ENCODE measurements around the gene CD7. TPM values are rescaled to one million over a fixed set of nuclear protein-coding genes. Genes with fewer than 3 reads are reported as not detected.

Gene CD7
- total RNA-seq, 1 donor from 2014 or later, result 1.4 TPM

DNA sequence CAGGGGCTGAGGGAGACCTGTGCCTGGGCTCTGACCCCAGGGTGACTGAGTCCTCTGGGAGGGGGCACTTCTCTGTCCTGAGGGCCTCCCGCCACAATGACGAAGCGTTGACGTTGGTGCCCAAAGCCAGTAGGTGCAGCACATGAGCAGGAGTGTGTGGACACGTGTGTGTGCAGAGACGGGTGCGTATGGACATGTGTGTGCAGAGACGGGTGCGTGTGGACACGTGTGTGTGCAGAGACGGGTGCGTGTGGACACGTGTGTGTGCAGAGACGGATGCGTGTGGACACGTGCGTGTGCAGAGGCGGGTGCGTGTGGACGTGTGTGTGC, 726 bp upstream of the CD7 start:
- Mint-ChIP-seq H3K9me3 (no peaks in the 10 kb centered on the region), H3K27me3 (peaks cover 3% of the 10 kb centered on the region), H3K4me1 (ENCODE audit: unreplicated experiment) (peaks cover 6% of the 10 kb centered on the region), H3K4me3 (no peak overlapping the region), H3K27ac (no peak overlapping the region), H3K36me3 (no peaks in the 10 kb centered on the region)
- DNase-seq (ENCODE audit: extremely low spot score, unreplicated experiment), result no peak
- no peak for TF ChIP-seq CTCF (conservative IDR thresholded peaks at IDR 0.05)

GRCh38 chr17:82316651-82317393, 586 bp downstream of the CD7 start:
- H3K36me3 Mint-ChIP-seq, result no peaks in the 10 kb centered on the region
- DNase-seq (ENCODE audit: extremely low spot score, unreplicated experiment), result no peak
- peaks cover 6% of the 10 kb centered on the region for H3K4me1 Mint-ChIP-seq (ENCODE audit: unreplicated experiment)
- H3K27ac Mint-ChIP-seq, result no peak overlapping the region
- peaks cover 3% of the 10 kb centered on the region for H3K27me3 Mint-ChIP-seq
- no peak overlapping the region for H3K4me3 Mint-ChIP-seq
- no peak for TF ChIP-seq CTCF (conservative IDR thresholded peaks at IDR 0.05)
- no peaks in the 10 kb centered on the region for H3K9me3 Mint-ChIP-seq

GRCh38 chr17:82315703-82316358, 1.6 kb downstream of the CD7 start:
- Mint-ChIP-seq H3K4me3 (no peak overlapping the region), H3K4me1 (ENCODE audit: unreplicated experiment) (peaks cover 6% of the 10 kb centered on the region), H3K36me3 (no peaks in the 10 kb centered on the region), H3K9me3 (no peaks in the 10 kb centered on the region), H3K27ac (no peak overlapping the region), H3K27me3 (no peaks in the 10 kb centered on the region)
- TF ChIP-seq CTCF (conservative IDR thresholded peaks at IDR 0.05), result no peak
- no peak for DNase-seq (ENCODE audit: extremely low spot score, unreplicated experiment)

DNA sequence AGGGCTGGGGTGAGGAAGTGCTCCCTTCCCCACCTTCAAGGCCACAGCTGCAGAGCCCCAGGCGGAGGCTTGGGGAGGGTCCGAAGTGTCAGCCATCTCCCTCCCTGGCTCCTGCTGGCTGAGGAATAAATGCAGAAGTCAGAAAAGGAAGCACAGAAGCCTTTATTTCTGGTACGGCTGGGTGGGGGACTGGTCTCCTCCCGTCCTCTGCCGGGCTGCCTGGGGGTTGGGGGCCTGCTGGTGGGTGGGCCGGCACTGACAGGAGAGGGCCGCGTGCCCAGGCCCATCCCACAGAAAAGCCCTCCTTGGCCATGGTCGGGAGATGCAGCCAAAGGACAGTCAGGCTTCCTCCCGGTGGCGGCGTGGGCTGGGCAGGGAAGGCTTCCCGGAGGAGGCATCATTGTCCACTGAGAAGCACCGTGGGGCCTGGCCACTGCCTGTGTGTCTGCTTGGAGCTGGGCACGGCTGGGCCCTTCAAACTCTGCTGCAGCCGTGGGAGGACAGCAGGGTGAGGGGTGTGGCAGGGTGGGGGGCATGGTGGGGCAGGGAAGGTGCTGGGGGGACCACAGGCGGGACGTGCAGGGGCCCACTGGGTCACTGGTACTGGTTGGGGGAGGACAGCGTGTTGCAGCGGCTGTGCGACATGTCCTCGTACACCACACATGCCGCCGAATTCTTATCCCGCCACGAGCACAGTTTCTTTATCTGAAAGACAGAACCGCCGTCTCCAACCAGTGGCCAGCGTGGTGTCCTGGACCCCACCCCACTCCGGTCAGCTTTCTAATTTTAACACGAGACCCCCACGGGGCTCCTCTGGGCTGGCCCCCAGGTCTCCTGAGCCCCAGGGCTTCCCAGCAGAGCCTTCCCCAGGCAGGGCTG, 2.4 kb downstream of the CD7 start:
- no peak for TF ChIP-seq CTCF (conservative IDR thresholded peaks at IDR 0.05)
- Mint-ChIP-seq H3K9me3 (no peaks in the 10 kb centered on the region), H3K27ac (no peak overlapping the region), H3K4me3 (no peak overlapping the region), H3K27me3 (peaks cover 4% of the 10 kb centered on the region), H3K4me1 (ENCODE audit: unreplicated experiment) (peaks cover 6% of the 10 kb centered on the region), H3K36me3 (no peaks in the 10 kb centered on the region)
- DNase-seq (ENCODE audit: extremely low spot score, unreplicated experiment), result no peak

DNA sequence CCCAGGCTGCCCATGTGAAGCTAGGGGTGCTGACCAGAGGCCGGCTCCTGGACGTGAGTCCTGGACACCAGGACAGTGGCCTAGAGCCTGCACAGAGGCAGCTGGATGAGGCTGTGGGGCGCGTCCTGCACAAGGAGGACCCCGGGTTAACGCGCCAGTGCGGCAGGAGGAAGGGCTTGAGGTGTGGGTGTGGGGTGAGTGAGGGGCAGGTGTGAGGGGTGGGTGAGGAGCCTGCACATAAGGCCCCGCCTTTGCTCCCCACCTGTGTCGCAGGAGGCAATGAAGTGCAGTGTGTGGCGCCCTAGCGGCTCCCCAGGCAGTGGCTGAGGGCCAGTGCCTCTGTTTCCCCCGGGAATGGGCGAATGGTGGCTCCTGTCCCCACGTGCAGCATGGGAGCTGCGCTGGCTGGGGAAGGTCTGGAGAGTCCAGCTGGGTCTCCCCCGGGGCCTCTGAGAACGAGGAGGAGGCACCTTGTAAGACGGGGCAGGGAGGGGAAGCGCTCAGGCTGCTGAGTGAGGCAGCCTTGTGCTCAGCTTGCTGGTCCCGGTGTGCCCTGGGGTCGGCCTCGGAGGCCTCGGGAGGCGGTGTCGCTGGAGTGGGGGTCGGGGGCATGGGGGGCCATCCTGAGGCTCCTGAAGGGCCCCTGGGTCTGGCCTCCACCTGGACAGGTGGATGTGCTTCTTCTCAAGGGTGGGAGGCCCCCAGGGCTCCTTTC, 3.2 kb downstream of the CD7 start:
- H3K4me3 Mint-ChIP-seq, result no peak overlapping the region
- H3K4me1 Mint-ChIP-seq (ENCODE audit: unreplicated experiment), result peaks cover 6% of the 10 kb centered on the region
- H3K36me3 Mint-ChIP-seq, result no peaks in the 10 kb centered on the region
- no peak overlapping the region for H3K27ac Mint-ChIP-seq
- peaks cover 4% of the 10 kb centered on the region for H3K27me3 Mint-ChIP-seq
- no peak for TF ChIP-seq CTCF (conservative IDR thresholded peaks at IDR 0.05)
- no peaks in the 10 kb centered on the region for H3K9me3 Mint-ChIP-seq
- DNase-seq (ENCODE audit: extremely low spot score, unreplicated experiment), result no peak

All from type B pancreatic cell (in vitro differentiated cells).